Endodermal cell (in vitro differentiated cells): ENCODE data around the gene LAMP1. TPM values are rescaled to one million over a fixed set of nuclear protein-coding genes. Genes with fewer than 3 reads are reported as not detected.
"Not testable (repeated sequence)": the region's sequence is repeated elsewhere in the genome, so short reads cannot be mapped to it uniquely, and the experiment has no call there.

ENCODE experiments used
- DNase-seq: peaks from one replicate; pipeline ENCODE4 v3.0.0-alpha.2; 2017
- H3K27ac ChIP-seq: 2 replicates; pipeline ENCODE4 v1.5.1; 2013; ENCODE audit warnings: mild to moderate bottlenecking, low read depth, low read length, moderate library complexity
- H3K27me3 ChIP-seq: 2 replicates; pipeline ENCODE4 v1.6.1; 2013; ENCODE audit warnings: mild to moderate bottlenecking, low read length, moderate library complexity; ENCODE audit not compliant: insufficient read depth, control insufficient read depth, poor library complexity, severe bottlenecking
- H3K36me3 ChIP-seq: 2 replicates; pipeline ENCODE4 v1.7.0; 2013; ENCODE audit warnings: mild to moderate bottlenecking, low read length, moderate library complexity; ENCODE audit not compliant: control insufficient read depth, insufficient read depth
- H3K4me1 ChIP-seq: one replicate; pipeline ENCODE4 v1.7.0; 2013; ENCODE audit warnings: low read length; ENCODE audit not compliant: control insufficient read depth, insufficient read depth
- H3K4me3 ChIP-seq: 2 replicates; pipeline ENCODE4 v1.5.1; 2013; ENCODE audit warnings: mild to moderate bottlenecking, low read length, moderate library complexity
- H3K9ac ChIP-seq: 2 replicates; pipeline ENCODE4 v1.6.1; 2013; ENCODE audit warnings: mild to moderate bottlenecking, low read length, moderate library complexity; ENCODE audit not compliant: poor library complexity, severe bottlenecking; ENCODE audit errors: extremely low read depth
- H3K9me3 ChIP-seq: 2 replicates; pipeline ENCODE4 v1.6.1; 2013; ENCODE audit warnings: mild to moderate bottlenecking, low read length, moderate library complexity; ENCODE audit not compliant: control insufficient read depth
- H3K27ac Mint-ChIP-seq: 2 replicates; pipeline ENCODE4 v1.8.0; 2020; ENCODE audit warnings: mixed read lengths
- H3K27me3 Mint-ChIP-seq: 2 replicates; pipeline ENCODE4 v1.8.0; 2021; ENCODE audit warnings: mild to moderate bottlenecking, mixed read lengths; ENCODE audit not compliant: insufficient read depth
- H3K36me3 Mint-ChIP-seq: 2 replicates; pipeline ENCODE4 v1.8.0; 2020; ENCODE audit warnings: low read depth, mixed read lengths
- H3K4me1 Mint-ChIP-seq: 2 replicates; pipeline ENCODE4 v1.8.0; 2020; ENCODE audit warnings: mixed read lengths
- H3K4me3 Mint-ChIP-seq: 2 replicates; pipeline ENCODE4 v1.8.0; 2020; ENCODE audit warnings: mild to moderate bottlenecking, moderate library complexity, mixed read lengths
- H3K9me3 Mint-ChIP-seq: 2 replicates; pipeline ENCODE4 v1.8.0; 2020; ENCODE audit warnings: mild to moderate bottlenecking, mixed read lengths
- WGBS, 2 experiments: methylation state at CpG; one replicate each; pipeline versions ENCODE4 v1.1.5 to v1.1.7; 2013; ENCODE audit warnings: missing lambda C conversion rate in 2 of 2, mixed read lengths in 1 of 2; ENCODE audit not compliant: insufficient coverage in 1 of 2, insufficient read length in 1 of 2; 5-methylcytosine and 5-hydroxymethylcytosine counted together
- total RNA-seq, 2 donors: library from RNA; stranded (reverse); fragmentation: NEBNext Ultra II Directional in 1 of 2; extraction: Animal tissue kit (Norgen Biotek cat#: 25700) in 1 of 2; gene quantifications; 2 replicates in 1 of 2; 3 replicates in 1 of 2; pipeline ENCODE4 v1.2.1, GENCODE V29; 2021
- TF ChIP-seq, protein P1 (sequence below): fragments of 200-600 bp; sonication (generic); conservative IDR thresholded peaks from 2 replicates; pipeline ENCODE4 v1.5.0; 2021; ENCODE audit warnings: antibody characterized with exemption, mild to moderate bottlenecking

The LAMP1 gene
- total RNA-seq, 2 donors from 2014 or later = 153 to 160 TPM

DNA sequence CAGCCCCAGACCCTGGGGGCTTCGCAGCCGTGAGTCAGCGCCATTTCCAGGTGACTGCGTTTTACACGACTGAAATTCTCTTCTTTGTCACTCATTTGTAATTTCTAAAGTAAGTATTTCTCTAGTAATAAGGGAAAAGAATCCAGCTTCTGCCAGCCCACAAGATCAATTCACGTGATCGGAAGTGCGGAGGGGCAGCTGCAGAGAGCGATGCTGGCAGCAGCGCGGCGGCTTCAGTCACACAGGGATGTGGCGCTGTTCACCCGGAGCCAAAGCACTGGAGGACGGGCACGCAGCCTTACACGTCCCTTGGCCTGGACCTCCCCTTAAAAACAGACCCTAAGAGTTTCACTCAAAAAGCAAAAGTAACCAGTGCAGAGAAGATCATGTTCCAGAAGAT is 48.4 kb downstream of the LAMP1 start:
- no peak overlapping the region for H3K27ac ChIP-seq
- H3K9me3 ChIP-seq = no peaks in the 10 kb centered on the region
- H3K36me3 ChIP-seq = peaks cover 38% of the 10 kb centered on the region
- H3K9ac ChIP-seq = no peak overlapping the region
- Mint-ChIP-seq H3K4me1 (no peaks in the 10 kb centered on the region), H3K9me3 (peaks cover 8% of the 10 kb centered on the region), H3K27me3 (no peaks in the 10 kb centered on the region), H3K27ac (peak overlapping the region; percentile 13), H3K4me3 (no peak overlapping the region), H3K36me3 (peaks cover 69% of the 10 kb centered on the region)
- TF ChIP-seq, protein P1, sequence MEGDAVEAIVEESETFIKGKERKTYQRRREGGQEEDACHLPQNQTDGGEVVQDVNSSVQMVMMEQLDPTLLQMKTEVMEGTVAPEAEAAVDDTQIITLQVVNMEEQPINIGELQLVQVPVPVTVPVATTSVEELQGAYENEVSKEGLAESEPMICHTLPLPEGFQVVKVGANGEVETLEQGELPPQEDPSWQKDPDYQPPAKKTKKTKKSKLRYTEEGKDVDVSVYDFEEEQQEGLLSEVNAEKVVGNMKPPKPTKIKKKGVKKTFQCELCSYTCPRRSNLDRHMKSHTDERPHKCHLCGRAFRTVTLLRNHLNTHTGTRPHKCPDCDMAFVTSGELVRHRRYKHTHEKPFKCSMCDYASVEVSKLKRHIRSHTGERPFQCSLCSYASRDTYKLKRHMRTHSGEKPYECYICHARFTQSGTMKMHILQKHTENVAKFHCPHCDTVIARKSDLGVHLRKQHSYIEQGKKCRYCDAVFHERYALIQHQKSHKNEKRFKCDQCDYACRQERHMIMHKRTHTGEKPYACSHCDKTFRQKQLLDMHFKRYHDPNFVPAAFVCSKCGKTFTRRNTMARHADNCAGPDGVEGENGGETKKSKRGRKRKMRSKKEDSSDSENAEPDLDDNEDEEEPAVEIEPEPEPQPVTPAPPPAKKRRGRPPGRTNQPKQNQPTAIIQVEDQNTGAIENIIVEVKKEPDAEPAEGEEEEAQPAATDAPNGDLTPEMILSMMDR = no peak
- H3K4me1 ChIP-seq = no peaks in the 10 kb centered on the region
- DNase-seq = no peak
- H3K4me3 ChIP-seq = no peak overlapping the region
- no peaks in the 10 kb centered on the region for H3K27me3 ChIP-seq
- WGBS, 2 experiments = 94 to 95% methylated on average over 13 to 17 of the region's 17 CpGs

DNA sequence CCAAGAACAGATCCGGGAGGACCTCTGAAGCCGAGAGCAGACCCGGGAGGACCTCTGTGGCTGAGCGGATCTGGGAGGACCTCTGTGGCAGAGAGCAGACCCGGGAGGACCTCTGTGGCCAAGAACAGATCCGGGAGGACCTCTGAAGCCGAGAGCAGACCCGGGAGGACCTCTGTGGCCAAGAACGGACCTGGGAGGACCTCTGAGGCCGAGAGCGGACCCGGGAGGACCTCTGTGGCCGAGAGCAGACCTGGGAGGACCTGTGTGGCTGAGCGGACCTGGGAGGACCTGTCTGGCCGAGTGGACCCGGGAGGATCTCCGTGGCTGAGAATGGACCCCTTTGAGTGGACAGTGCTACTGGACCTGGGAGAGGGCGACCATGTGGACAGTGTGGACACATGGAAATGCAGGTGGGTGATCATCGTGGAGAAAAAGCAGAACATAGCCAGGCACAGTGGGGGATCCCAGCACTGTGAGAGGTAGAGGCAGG is 50.7 kb downstream of the LAMP1 start:
- peaks cover 53% of the 10 kb centered on the region for H3K36me3 Mint-ChIP-seq
- not testable (repeated sequence) for H3K27me3 Mint-ChIP-seq, H3K27me3 ChIP-seq, H3K27ac Mint-ChIP-seq, H3K27ac ChIP-seq, H3K4me1 Mint-ChIP-seq, H3K9me3 ChIP-seq, H3K9ac ChIP-seq, H3K4me3 ChIP-seq, DNase-seq, H3K4me1 ChIP-seq, H3K4me3 Mint-ChIP-seq, H3K9me3 Mint-ChIP-seq
- H3K36me3 ChIP-seq = peaks cover 32% of the 10 kb centered on the region
- 94 to 99% methylated on average over 12 to 19 of the region's 19 CpGs for WGBS, 2 experiments

DNA sequence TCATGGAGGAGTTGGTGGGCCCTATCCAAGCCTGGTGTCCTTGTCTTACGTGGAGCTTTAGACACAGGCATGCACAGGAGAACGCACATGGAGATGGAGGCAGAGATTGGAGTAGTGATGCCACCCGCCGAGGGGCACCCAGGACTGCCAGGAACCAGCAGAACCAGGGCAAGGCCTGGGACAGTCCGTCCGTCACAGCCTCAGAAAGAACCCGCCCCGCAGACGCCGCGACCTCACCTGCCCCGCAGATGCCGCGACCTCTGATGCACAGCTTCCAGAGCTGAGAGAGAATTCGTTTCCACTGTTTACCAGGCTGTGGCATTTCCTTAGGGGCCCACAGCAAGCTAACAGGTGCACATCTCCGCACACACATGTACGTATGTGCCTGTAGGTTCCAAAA is 51.6 kb downstream of the LAMP1 start:
- peaks cover 29% of the 10 kb centered on the region for H3K36me3 ChIP-seq
- TF ChIP-seq, protein P1 = no peak
- DNase-seq = no peak
- H3K27ac Mint-ChIP-seq = no peak overlapping the region
- H3K27me3 ChIP-seq = no peaks in the 10 kb centered on the region
- H3K27me3 Mint-ChIP-seq = no peaks in the 10 kb centered on the region
- H3K9ac ChIP-seq = no peak overlapping the region
- H3K4me1 ChIP-seq = no peaks in the 10 kb centered on the region
- peaks cover 49% of the 10 kb centered on the region for H3K36me3 Mint-ChIP-seq
- no peaks in the 10 kb centered on the region for H3K4me1 Mint-ChIP-seq
- 90 to 96% methylated on average over 16 to 17 of the region's 17 CpGs for WGBS, 2 experiments
- no peaks in the 10 kb centered on the region for H3K9me3 ChIP-seq
- peaks cover 8% of the 10 kb centered on the region for H3K9me3 Mint-ChIP-seq
- H3K4me3 ChIP-seq = no peak overlapping the region
- H3K27ac ChIP-seq = no peak overlapping the region
- H3K4me3 Mint-ChIP-seq = no peak overlapping the region

DNA sequence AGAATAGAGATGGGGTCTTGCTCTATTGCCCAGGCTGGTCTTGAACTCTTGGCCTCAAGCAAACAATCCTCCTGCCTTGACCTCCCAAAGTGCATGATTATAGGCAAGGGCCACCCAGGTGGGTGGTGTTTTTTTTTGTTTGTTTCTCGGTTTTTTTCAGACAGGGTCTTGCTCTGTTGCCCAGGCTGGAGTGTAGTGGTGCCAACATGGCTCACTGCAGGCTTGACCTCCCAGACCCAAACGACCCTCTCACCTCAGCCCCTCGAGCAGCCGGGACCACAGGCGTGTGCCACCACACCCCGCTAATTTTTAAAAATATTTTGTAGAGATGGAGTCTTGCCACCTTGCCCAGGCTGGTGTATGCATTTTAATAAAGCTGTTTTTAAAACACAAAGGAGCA is 52.0 kb downstream of the LAMP1 start:
- Histone ChIP-seq H3K36me3 (peaks cover 28% of the 10 kb centered on the region), H3K4me3 (no peak overlapping the region), H3K4me1 (no peaks in the 10 kb centered on the region), H3K27me3 (no peaks in the 10 kb centered on the region), H3K9me3 (no peaks in the 10 kb centered on the region), H3K27ac (no peak overlapping the region), H3K9ac (no peak overlapping the region)
- TF ChIP-seq, protein P1 = no peak
- H3K27ac Mint-ChIP-seq = no peak overlapping the region
- DNase-seq = no peak
- 94 to 95% methylated on average over 4 to 6 of the region's 6 CpGs for WGBS, 2 experiments
- no peaks in the 10 kb centered on the region for H3K4me1 Mint-ChIP-seq
- H3K4me3 Mint-ChIP-seq = no peak overlapping the region
- no peaks in the 10 kb centered on the region for H3K27me3 Mint-ChIP-seq
- peaks cover 51% of the 10 kb centered on the region for H3K36me3 Mint-ChIP-seq
- peaks cover 8% of the 10 kb centered on the region for H3K9me3 Mint-ChIP-seq
